ENCODE data around the gene KDM5A. TPM values are rescaled to one million over a fixed set of nuclear protein-coding genes. Genes with fewer than 3 reads are reported as not detected.

The KDM5A gene
- total and polyA plus RNA-seq, 4 donors = 6.2 to 101 (median 36.1) TPM

GRCh38 chr12:414859-415258 is 25.7 kb upstream of the KDM5A start:
- DNase-seq = no peak
- H3K4me1 ChIP-seq (ENCODE audit: control insufficient read depth in 5 of 5, insufficient read depth in 5 of 5, low read length in 5 of 5) = no peaks in the 10 kb centered on the region
- no peaks in the 10 kb centered on the region for H3K27me3 ChIP-seq (ENCODE audit: control insufficient read depth in 3 of 3, insufficient read depth in 3 of 3, low read length in 2 of 3)
- no peak overlapping the region for H3K4me3 ChIP-seq
- 91 to 100% methylated on average over 2 of the region's 2 CpGs for WGBS, 2 donors
- H3K9me3 ChIP-seq (ENCODE audit: control insufficient read depth in 4 of 4, insufficient read depth in 3 of 4, low read length in 3 of 4) = no peaks in the 10 kb centered on the region
- no peak overlapping the region for H3K27ac ChIP-seq (ENCODE audit: low read depth in 1 of 2, low read length in 1 of 2)
- TF ChIP-seq CTCF (IDR thresholded peaks at IDR 0.05; ENCODE audit: control extremely low read depth, extremely low read depth) = no peak
- peaks cover 19 to 38% (median 23%) of the 10 kb centered on the region in 4 donors for H3K36me3 ChIP-seq (ENCODE audit: control insufficient read depth in 4 of 4, insufficient read depth in 4 of 4, low read length in 4 of 4)
- no peak for ATAC-seq (ENCODE audit: insufficient read depth, low FRiP score)
- no peak overlapping the region for H3K9ac ChIP-seq (ENCODE audit: insufficient read depth in 1 of 2, low read length in 2 of 2)

GRCh38 chr12:402029-402389 is 12.9 kb upstream of the KDM5A start:
- Histone ChIP-seq H3K9me3 (ENCODE audit: control insufficient read depth in 4 of 4, insufficient read depth in 3 of 4, low read length in 3 of 4) (no peaks in the 10 kb centered on the region), H3K27me3 (ENCODE audit: control insufficient read depth in 3 of 3, insufficient read depth in 3 of 3, low read length in 2 of 3) (no peaks in the 10 kb centered on the region), H3K27ac (ENCODE audit: low read depth in 1 of 2, low read length in 1 of 2) (no peak overlapping the region), H3K4me1 (ENCODE audit: control insufficient read depth in 5 of 5, insufficient read depth in 5 of 5, low read length in 5 of 5) (peaks cover 0 to 15% (median 6%) of the 10 kb centered on the region in 5 donors), H3K4me3 (peak overlapping the region; percentile 57), H3K36me3 (ENCODE audit: control insufficient read depth in 4 of 4, insufficient read depth in 4 of 4, low read length in 4 of 4) (peaks cover 0 to 1% (median 0%) of the 10 kb centered on the region in 4 donors), H3K9ac (ENCODE audit: insufficient read depth in 1 of 2, low read length in 2 of 2) (peak overlapping the region; percentile 73 to 83)
- no peak for TF ChIP-seq CTCF (IDR thresholded peaks at IDR 0.05; ENCODE audit: control extremely low read depth, extremely low read depth)
- WGBS, 2 donors = 0 to 1% methylated on average over 8 of the region's 8 CpGs
- no peak for ATAC-seq (ENCODE audit: insufficient read depth, low FRiP score)
- DNase-seq = peak in 2 of 3 donors; percentile 59 to 65

GRCh38 chr12:401235-402028 is 12.3 kb upstream of the KDM5A start, which contains the start of gene CCDC77:
CCDC77 (plus strand) TSS chr12:401644; CDS start chr12:409384, 7,740 bp downstream.
- Histone ChIP-seq H3K36me3 (ENCODE audit: control insufficient read depth in 4 of 4, insufficient read depth in 4 of 4, low read length in 4 of 4) (peaks cover 0 to 1% (median 0%) of the 10 kb centered on the region in 4 donors), H3K9me3 (ENCODE audit: control insufficient read depth in 4 of 4, insufficient read depth in 3 of 4, low read length in 3 of 4) (no peaks in the 10 kb centered on the region), H3K4me3 (peak within 1 kb of the TSS; percentile 57), H3K9ac (ENCODE audit: insufficient read depth in 1 of 2, low read length in 2 of 2) (peak within 1 kb of the TSS; percentile 73 to 83), H3K4me1 (ENCODE audit: control insufficient read depth in 5 of 5, insufficient read depth in 5 of 5, low read length in 5 of 5) (peaks cover 0 to 15% (median 6%) of the 10 kb centered on the region in 5 donors), H3K27ac (ENCODE audit: low read depth in 1 of 2, low read length in 1 of 2) (peak within 1 kb of the TSS in 1 of 2 donors; percentile 48), H3K27me3 (ENCODE audit: control insufficient read depth in 3 of 3, insufficient read depth in 3 of 3, low read length in 2 of 3) (no peaks in the 10 kb centered on the region)
- whole genome bisulfite sequencing, 2 donors = 0% methylated on average over 45 of the region's 45 CpGs
- DNase-seq = peak; percentile 96 to 97 (median 97)
- peak; percentile 12 for TF ChIP-seq CTCF (IDR thresholded peaks at IDR 0.05; ENCODE audit: control extremely low read depth, extremely low read depth)
- peak; percentile 100 for ATAC-seq (ENCODE audit: insufficient read depth, low FRiP score)

All from lung (tissue), 12 donors.